ENCODE measurements around the gene AJAP1. TPM values are rescaled to one million over a fixed set of nuclear protein-coding genes. Genes with fewer than 3 reads are reported as not detected.

Gene AJAP1
- total RNA-seq, 3 donors from 2014 or later, result 0.16 to 0.66 (median 0.44) TPM

GRCh38 chr1:4749406-4749805 lies 95.0 kb downstream of the AJAP1 start:
- Histone ChIP-seq H3K4me3 (no peak overlapping the region), H3K27ac (no peak overlapping the region), H3K36me3 (no peaks in the 10 kb centered on the region), H3K9me3 (peaks cover 0 to 8% of the 10 kb centered on the region in 2 donors), H3K4me1 (no peaks in the 10 kb centered on the region), H3K27me3 (no peaks in the 10 kb centered on the region)
- DNase-seq (ENCODE audit: low spot score in 2 of 2), result no peak
- TF ChIP-seq POLR2AphosphoS5 (IDR thresholded peaks at IDR 0.05) (no peak), CTCF (IDR thresholded peaks at IDR 0.05) (no peak), POLR2A (IDR thresholded peaks at IDR 0.05) (no peak)
- intact Hi-C loops (cut with DNase I; ENCODE audit: low total_unique reads), result no loop called here

DNA sequence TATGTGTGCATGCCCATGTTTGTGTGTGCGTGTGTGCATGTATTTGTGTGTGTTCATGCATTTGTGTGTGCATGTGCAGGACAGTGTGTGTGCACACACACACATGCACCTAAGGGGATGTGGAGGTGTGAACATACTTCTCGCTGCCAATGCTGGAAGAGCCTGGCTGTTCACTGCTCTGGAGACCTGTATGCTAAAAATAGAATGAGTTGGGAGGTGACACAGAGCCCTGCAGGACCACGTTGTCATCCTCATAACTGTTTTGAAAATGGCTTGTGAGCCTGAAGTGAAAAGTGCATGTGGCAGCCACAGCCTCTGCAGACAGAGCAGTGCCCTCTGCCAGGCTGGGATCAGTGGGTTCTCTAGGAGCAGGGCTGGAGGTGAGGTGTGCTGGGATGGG lies 95.8 kb downstream of the AJAP1 start:
- peaks cover 0 to 8% of the 10 kb centered on the region in 2 donors for H3K9me3 ChIP-seq
- H3K27me3 ChIP-seq, result no peaks in the 10 kb centered on the region
- no peaks in the 10 kb centered on the region for H3K4me1 ChIP-seq
- H3K27ac ChIP-seq, result no peak overlapping the region
- H3K4me3 ChIP-seq, result no peak overlapping the region
- no peak for DNase-seq (ENCODE audit: low spot score in 2 of 2)
- H3K36me3 ChIP-seq, result no peaks in the 10 kb centered on the region
- no peak for TF ChIP-seq CTCF (IDR thresholded peaks at IDR 0.05)
- TF ChIP-seq POLR2A (IDR thresholded peaks at IDR 0.05), result no peak
- TF ChIP-seq POLR2AphosphoS5 (IDR thresholded peaks at IDR 0.05), result no peak
- intact Hi-C loops (cut with DNase I; ENCODE audit: low total_unique reads), result no loop called here

DNA sequence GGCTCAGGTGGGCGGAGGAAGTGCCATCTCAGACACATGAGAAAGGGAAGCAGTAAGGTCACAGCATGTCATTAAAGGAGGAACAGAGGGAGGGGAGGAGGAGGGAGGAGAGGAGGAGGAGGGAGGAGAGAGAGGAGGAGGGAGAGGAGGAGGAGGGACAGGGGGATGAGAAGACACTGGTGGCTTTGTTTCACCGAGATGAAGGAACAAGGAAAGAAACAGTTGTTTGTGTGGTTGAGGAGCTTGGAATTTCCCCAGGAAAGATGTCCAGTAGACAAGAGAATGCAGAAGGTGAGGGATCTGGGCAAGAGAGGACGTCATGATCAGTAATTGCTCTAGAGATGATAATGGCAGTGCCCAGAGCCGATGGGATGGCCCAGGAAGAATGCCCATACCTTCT lies 97.7 kb downstream of the AJAP1 start:
- no peak for DNase-seq (ENCODE audit: low spot score in 2 of 2)
- Histone ChIP-seq H3K27ac (no peak overlapping the region), H3K4me3 (no peak overlapping the region), H3K9me3 (peaks cover 0 to 8% of the 10 kb centered on the region in 2 donors), H3K27me3 (no peaks in the 10 kb centered on the region), H3K4me1 (no peaks in the 10 kb centered on the region), H3K36me3 (no peaks in the 10 kb centered on the region)
- intact Hi-C loops (cut with DNase I; ENCODE audit: low total_unique reads), result no loop called here
- no peak for TF ChIP-seq POLR2A (IDR thresholded peaks at IDR 0.05)
- TF ChIP-seq CTCF (IDR thresholded peaks at IDR 0.05), result no peak
- TF ChIP-seq POLR2AphosphoS5 (IDR thresholded peaks at IDR 0.05), result no peak

- intact Hi-C loops (cut with DNase I; ENCODE audit: low total_unique reads), result no loop called here
- Histone ChIP-seq H3K27me3 (no peaks in the 10 kb centered on the region), H3K9me3 (peaks cover 0 to 14% of the 10 kb centered on the region in 2 donors), H3K27ac (no peak overlapping the region), H3K4me3 (no peak overlapping the region), H3K4me1 (no peaks in the 10 kb centered on the region), H3K36me3 (no peaks in the 10 kb centered on the region)
- no peak for TF ChIP-seq POLR2AphosphoS5 (IDR thresholded peaks at IDR 0.05)
- TF ChIP-seq CTCF (IDR thresholded peaks at IDR 0.05), result no peak
- TF ChIP-seq POLR2A (IDR thresholded peaks at IDR 0.05), result no peak
- no peak for DNase-seq (ENCODE audit: low spot score in 2 of 2)
These were observed 100.4 kb downstream of the AJAP1 start for GRCh38 chr1:4754816-4755215.

DNA sequence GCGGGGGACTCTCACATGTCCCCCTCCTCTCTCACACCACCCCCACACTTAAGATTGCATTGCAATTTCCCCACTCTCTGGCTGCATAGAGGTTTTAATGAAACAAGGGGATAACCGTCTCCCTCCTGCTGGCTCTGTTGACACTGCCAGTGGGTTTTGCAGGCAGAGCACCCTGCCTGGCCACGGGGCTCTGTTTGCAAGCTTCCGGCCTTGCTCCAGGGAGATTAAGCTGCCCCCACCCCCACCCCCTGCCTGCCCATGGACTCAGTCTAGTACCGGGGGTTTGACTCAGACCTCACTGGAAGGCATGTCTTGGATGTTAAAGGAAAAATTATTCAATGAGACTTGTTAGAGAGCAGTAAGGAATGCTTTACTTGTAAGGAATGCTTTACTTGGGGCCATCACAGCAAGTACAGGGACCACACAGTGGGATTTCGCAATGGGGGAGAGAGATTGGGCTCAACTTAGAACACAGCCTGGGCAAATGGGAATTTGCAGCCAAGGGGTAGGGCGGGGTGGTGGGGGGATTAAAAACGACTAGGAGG lies 101.0 kb downstream of the AJAP1 start:
- Histone ChIP-seq H3K27me3 (no peaks in the 10 kb centered on the region), H3K9me3 (peaks cover 0 to 14% of the 10 kb centered on the region in 2 donors), H3K36me3 (no peaks in the 10 kb centered on the region), H3K4me3 (no peak overlapping the region), H3K27ac (no peak overlapping the region), H3K4me1 (no peaks in the 10 kb centered on the region)
- no peak for TF ChIP-seq CTCF (IDR thresholded peaks at IDR 0.05)
- no peak for TF ChIP-seq POLR2A (IDR thresholded peaks at IDR 0.05)
- no peak for TF ChIP-seq POLR2AphosphoS5 (IDR thresholded peaks at IDR 0.05)
- intact Hi-C loops (cut with DNase I; ENCODE audit: low total_unique reads), result no loop called here
- no peak for DNase-seq (ENCODE audit: low spot score in 2 of 2)

All from breast epithelium (tissue), 4 donors.